Mesothelial cell of epicardium (in vitro differentiated cells): Measurements from ENCODE around the gene LGALS9B. TPM values are rescaled to one million over a fixed set of nuclear protein-coding genes. Genes with fewer than 3 reads are reported as not detected.
"Not testable (repeated sequence)": the region's sequence is repeated elsewhere in the genome, so short reads cannot be mapped to it uniquely, and the experiment has no call there.

Experiments used
- DNase-seq, 2 experiments: peaks; one replicate each; pipeline ENCODE4 v3.0.0; 2021; ENCODE audit warnings: low spot score in 2 of 2; ENCODE audit not compliant: unreplicated experiment in 2 of 2
- H3K27ac Mint-ChIP-seq: 2 replicates; pipeline ENCODE4 v1.8.0; 2021; ENCODE audit warnings: mixed read lengths
- H3K27me3 Mint-ChIP-seq: 2 replicates; pipeline ENCODE4 v1.8.0; 2021; ENCODE audit warnings: low read depth, mixed read lengths
- H3K36me3 Mint-ChIP-seq: 2 replicates; pipeline ENCODE4 v1.8.0; 2021; ENCODE audit warnings: mixed read lengths
- H3K4me1 Mint-ChIP-seq: 2 replicates; pipeline ENCODE4 v1.8.0; 2021; ENCODE audit warnings: mixed read lengths
- H3K4me3 Mint-ChIP-seq: 2 replicates; pipeline ENCODE4 v1.8.0; 2021; ENCODE audit warnings: mild to moderate bottlenecking, moderate library complexity, mixed read lengths
- H3K9me3 Mint-ChIP-seq: 2 replicates; pipeline ENCODE4 v1.8.0; 2021; ENCODE audit warnings: mixed read lengths
- total RNA-seq: library from RNA; stranded (reverse); gene quantifications from 3 replicates; pipeline ENCODE4 v1.2.1, GENCODE V29; 2021

Gene LGALS9B
- total RNA-seq, 1 donor from 2014 or later = not detected

DNA sequence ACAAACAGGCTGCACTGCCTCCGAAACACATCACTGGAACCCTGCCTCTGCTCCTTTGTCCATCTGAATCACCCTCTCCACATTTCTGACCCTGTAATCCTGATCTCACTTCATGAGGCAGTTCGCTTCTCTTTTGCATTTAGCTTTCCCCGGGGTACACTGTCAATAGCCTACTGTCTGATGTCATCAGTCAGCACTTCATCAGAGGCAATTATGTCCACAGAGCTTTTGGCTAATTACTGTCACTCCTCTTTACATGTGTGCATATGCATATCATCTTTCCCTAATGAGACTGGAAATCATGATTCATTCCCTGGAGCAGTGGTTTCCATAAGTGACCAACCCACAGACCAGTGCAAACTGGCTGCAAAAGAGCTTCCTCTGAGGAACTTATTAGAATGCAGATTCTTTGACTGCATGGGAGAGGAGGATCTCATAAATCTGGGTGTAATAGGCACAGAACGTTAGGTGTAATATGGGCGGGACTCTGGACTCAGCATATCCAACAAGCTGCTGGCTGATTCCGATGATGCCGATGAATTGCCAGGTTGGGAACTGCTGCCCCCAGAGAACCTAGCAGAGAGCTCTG is 49.8 kb downstream of the LGALS9B start:
- H3K36me3 Mint-ChIP-seq, H3K27ac Mint-ChIP-seq, H3K4me3 Mint-ChIP-seq, H3K27me3 Mint-ChIP-seq, H3K9me3 Mint-ChIP-seq, H3K4me1 Mint-ChIP-seq, DNase-seq: not testable (repeated sequence)

DNA sequence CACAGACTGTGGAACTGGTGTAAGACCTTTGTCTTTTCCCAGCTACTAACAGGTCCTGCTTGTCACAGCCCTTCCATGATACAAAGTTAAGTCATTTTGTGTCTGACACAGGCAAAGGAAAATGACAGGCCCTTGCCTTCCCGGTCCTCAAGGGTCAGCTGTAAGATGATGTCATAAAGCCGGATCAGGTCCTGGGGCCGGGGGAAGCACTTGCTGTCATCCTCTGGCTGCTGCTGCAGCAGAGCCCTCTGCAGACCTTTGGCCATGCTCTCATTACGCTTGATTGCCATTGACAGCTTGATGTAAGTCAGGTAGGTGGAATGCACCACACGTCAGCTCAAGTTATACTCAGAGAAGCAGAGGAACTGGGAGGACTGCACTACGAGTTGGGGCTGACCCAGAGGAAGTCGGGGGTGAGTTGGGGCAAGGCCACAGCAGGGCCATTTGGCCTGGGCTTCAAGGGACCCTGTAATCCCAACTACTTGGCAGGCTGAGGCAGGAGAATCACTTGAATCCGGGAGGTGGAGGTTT is 50.9 kb downstream of the LGALS9B start:
- H3K4me3 Mint-ChIP-seq, H3K27me3 Mint-ChIP-seq, H3K36me3 Mint-ChIP-seq, H3K27ac Mint-ChIP-seq, H3K4me1 Mint-ChIP-seq, H3K9me3 Mint-ChIP-seq, DNase-seq: not testable (repeated sequence)

DNA sequence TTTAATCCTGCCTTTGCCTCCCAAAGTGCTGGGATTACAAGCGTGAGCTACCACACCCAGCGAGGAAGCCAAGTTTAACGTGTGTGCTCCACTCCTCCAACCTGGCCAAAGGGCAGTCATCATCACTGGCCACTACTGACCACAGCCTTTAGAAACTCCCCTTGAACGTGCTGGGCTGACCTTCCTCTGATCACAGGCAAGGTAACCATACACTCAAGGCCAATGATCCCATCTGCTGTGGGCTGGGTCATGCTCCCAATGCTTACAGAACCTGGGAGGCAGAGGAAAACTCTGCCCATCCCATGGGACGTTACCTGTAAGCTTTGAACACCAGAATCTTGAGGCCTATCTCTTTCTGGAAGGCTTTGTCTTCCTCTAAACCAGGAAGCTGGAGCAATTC is 51.9 kb downstream of the LGALS9B start:
- H3K9me3 Mint-ChIP-seq, H3K27me3 Mint-ChIP-seq, H3K4me1 Mint-ChIP-seq, DNase-seq, H3K36me3 Mint-ChIP-seq, H3K27ac Mint-ChIP-seq, H3K4me3 Mint-ChIP-seq: not testable (repeated sequence)

DNA sequence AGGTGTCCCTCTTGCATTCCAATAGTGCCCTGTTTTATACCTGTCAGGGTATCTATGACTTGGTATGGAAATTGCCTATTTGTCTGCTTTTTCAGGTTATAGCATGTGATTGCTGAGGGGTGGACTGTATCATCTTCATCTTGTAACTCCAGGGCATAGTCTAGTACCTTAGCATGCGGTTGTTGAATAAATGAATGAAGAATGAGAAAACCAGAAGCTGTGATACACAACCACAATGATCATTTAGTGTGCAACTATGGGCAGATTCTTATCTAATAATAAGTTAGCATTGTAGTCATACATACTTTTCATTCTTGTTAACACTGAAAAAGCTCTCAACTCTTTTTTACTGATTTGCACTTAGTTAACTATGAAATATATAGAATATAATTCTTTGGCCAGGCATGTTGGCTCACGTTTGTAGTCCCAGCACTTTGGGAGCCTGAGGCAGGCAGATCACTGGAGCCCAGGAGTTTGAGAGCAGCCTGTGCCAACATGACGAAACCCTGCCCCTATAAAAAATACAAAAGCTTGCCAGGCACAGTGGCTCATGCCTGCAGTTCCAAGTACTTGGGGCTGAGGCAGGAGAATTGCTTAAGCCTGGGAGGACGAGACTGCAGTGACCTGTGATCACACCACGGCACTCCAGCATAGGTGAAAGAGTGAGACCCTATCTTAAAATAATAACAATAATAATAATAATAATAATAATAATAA is 65.9 kb downstream of the LGALS9B start:
- not testable (repeated sequence) for H3K27ac Mint-ChIP-seq, H3K4me3 Mint-ChIP-seq, H3K4me1 Mint-ChIP-seq, H3K27me3 Mint-ChIP-seq, H3K9me3 Mint-ChIP-seq, H3K36me3 Mint-ChIP-seq, DNase-seq

DNA sequence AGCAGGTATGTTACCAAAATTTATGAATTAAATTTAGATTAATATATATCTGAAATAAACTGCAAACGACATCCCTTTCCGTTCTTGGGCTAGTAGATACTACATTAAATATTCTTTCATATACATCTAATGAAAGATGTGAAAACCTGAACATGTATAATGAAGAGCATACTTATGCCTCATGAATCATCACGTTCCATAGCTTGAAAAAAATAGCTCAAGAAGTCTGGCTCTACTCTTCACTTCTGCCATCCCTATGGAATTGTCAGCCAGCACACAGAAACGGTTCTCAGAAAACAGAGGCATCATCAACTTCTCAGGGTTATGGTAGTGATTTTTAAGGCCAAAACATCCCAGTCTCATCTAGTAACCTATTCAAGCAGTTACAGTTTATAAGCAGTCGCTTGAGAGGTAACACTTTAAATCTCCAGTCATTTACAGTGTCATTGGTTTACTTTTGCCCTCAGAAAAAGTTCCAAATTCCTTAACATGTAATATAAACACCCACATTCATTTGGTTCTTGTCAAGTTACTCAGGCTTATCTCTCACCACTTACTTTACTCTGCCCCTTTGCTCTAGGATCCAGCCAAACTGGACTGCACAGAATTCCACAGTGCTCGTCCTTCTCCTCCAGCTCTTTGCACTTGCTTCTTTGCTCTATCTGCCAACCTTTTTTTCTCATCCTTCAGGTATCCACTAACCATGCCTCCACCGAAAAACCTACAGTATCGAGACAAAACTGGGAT is 66.6 kb downstream of the LGALS9B start:
- not testable (repeated sequence) for H3K27me3 Mint-ChIP-seq, H3K27ac Mint-ChIP-seq

More for the DNA sequence above, 66.6 kb downstream of the LGALS9B start:
- H3K9me3 Mint-ChIP-seq, H3K4me3 Mint-ChIP-seq, H3K4me1 Mint-ChIP-seq, H3K36me3 Mint-ChIP-seq, DNase-seq: not testable (repeated sequence)

Other genes starting within 250 kb of the LGALS9B start
- gene CDRT15L2, start 112.2 kb upstream of the LGALS9B start, total RNA-seq = not detected in 3 replicates